Brain microvascular endothelial cell (primary cell): ENCODE measurements around the gene AHDC1.

Source experiments
- DNase-seq: peaks from one replicate; pipeline ENCODE4 v3.0.0-alpha.2; 2020
- H3K27ac ChIP-seq: fragments of 250-450 bp; sonication (Bioruptor Pico); 2 replicates; pipeline ENCODE4 v1.5.1; 2020; ENCODE audit warnings: mild to moderate bottlenecking, moderate library complexity
- H3K27me3 ChIP-seq: fragments of 250-450 bp; sonication (Bioruptor Pico); replicated peaks from 2 replicates; pipeline ENCODE4 v1.5.1; 2020; ENCODE audit warnings: mild to moderate bottlenecking
- H3K36me3 ChIP-seq: fragments of 250-450 bp; sonication (Bioruptor Pico); replicated peaks from 2 replicates; pipeline ENCODE4 v1.5.1; 2020; ENCODE audit warnings: mild to moderate bottlenecking
- H3K4me3 ChIP-seq: 2 replicates; pipeline ENCODE4 v1.5.1; 2011; ENCODE audit warnings: low read depth, mild to moderate bottlenecking, control low read depth, low read length, moderate library complexity
- CTCF ChIP-seq: IDR thresholded peaks from 2 replicates; pipeline ENCODE4 v1.5.1; 2011; ENCODE audit warnings: low read depth, mild to moderate bottlenecking, moderate library complexity, low read length, control low read depth, inconsistent platforms; ENCODE audit errors: missing control alignments
- in situ Hi-C: cut with HindIII; loops from 2 replicates; pipeline ENCODE4 v1.10.0; 2017; ENCODE audit warnings: low sequenced_read_pairs, low pct_ligation_motif_present

AHDC1 gene

GRCh38 chr1:27612718-27613117 is 8.8 kb upstream of the AHDC1 start:
- Histone ChIP-seq H3K36me3 (no peaks in the 10 kb centered on the region), H3K27ac (no peak overlapping the region), H3K4me3 (no peak overlapping the region), H3K27me3 (peaks cover 3% of the 10 kb centered on the region)
- TF ChIP-seq CTCF = no peak
- DNase-seq = no peak
- in situ Hi-C loops = no loop called here

- H3K27ac ChIP-seq = no peak overlapping the region
- in situ Hi-C loops = no loop called here
Measured at GRCh38 chr1:27611450-27611849, 7.5 kb upstream of the AHDC1 start.

GRCh38 chr1:27609618-27610240 is 5.8 kb upstream of the AHDC1 start:
- in situ Hi-C loops = no loop called here
- peaks cover 3% of the 10 kb centered on the region for H3K27me3 ChIP-seq
- no peaks in the 10 kb centered on the region for H3K36me3 ChIP-seq
- H3K4me3 ChIP-seq = no peak overlapping the region
- DNase-seq = no peak
- H3K27ac ChIP-seq = no peak overlapping the region
- no peak for TF ChIP-seq CTCF

More at GRCh38 chr1:27611450-27611849, 7.5 kb upstream of the AHDC1 start:
- no peaks in the 10 kb centered on the region for H3K36me3 ChIP-seq
- H3K4me3 ChIP-seq = no peak overlapping the region
- DNase-seq = no peak
- H3K27me3 ChIP-seq = peaks cover 3% of the 10 kb centered on the region
- TF ChIP-seq CTCF = no peak

GRCh38 chr1:27609210-27609555 is 5.2 kb upstream of the AHDC1 start:
- no peak for TF ChIP-seq CTCF
- Histone ChIP-seq H3K36me3 (no peaks in the 10 kb centered on the region), H3K27ac (no peak overlapping the region), H3K4me3 (no peak overlapping the region), H3K27me3 (peaks cover 3% of the 10 kb centered on the region)
- DNase-seq = no peak
- in situ Hi-C loops = no loop called here

GRCh38 chr1:27607239-27607804 is 3.4 kb upstream of the AHDC1 start:
- in situ Hi-C loops = no loop called here
- DNase-seq = no peak
- Histone ChIP-seq H3K27me3 (peaks cover 3% of the 10 kb centered on the region), H3K36me3 (no peaks in the 10 kb centered on the region), H3K4me3 (no peak overlapping the region), H3K27ac (no peak overlapping the region)
- no peak for TF ChIP-seq CTCF
